Astrocyte (in vitro differentiated cells and primary cell): ENCODE results near the gene ZFYVE16. TPM values are rescaled to one million over a fixed set of nuclear protein-coding genes. Genes with fewer than 3 reads are reported as not detected.

ENCODE experiments used
- DNase-seq: peaks from one replicate; pipeline ENCODE4 v3.0.0-alpha.2; 2010; ENCODE audit warnings: low read depth
- FAIRE-seq: peaks from 2 replicates; lab custom pipeline; 2011; peaks lifted over from hg19 to GRCh38; lab: Jason Lieb, UNC
- H2AFZ ChIP-seq: 2 replicates; pipeline ENCODE4 v1.6.0; 2012; ENCODE audit warnings: low read depth, low read length, inconsistent platforms
- H3K27ac ChIP-seq: 2 replicates; pipeline ENCODE4 v1.5.1; 2011; ENCODE audit warnings: low read depth, low read length, inconsistent platforms
- H3K27me3 ChIP-seq: 2 replicates; pipeline ENCODE4 v1.6.0; 2011; ENCODE audit warnings: low read length, inconsistent platforms; ENCODE audit not compliant: insufficient read depth
- H3K36me3 ChIP-seq: 2 replicates; pipeline ENCODE4 v1.5.1; 2011; ENCODE audit warnings: low read length, inconsistent platforms; ENCODE audit not compliant: insufficient read depth
- H3K4me1 ChIP-seq: 2 replicates; pipeline ENCODE4 v1.5.1; 2011; ENCODE audit warnings: low read length, inconsistent platforms; ENCODE audit not compliant: insufficient read depth
- H3K4me2 ChIP-seq: 2 replicates; pipeline ENCODE4 v1.6.0; 2012; ENCODE audit warnings: low read length, inconsistent platforms
- H3K4me3 ChIP-seq: 2 replicates; pipeline ENCODE4 v1.5.1; 2011; ENCODE audit warnings: low read depth, mild to moderate bottlenecking, low read length, inconsistent platforms; ENCODE audit not compliant: insufficient read depth
- H3K79me2 ChIP-seq: 2 replicates; pipeline ENCODE4 v1.6.0; 2012; ENCODE audit warnings: mild to moderate bottlenecking, low read length, inconsistent platforms; ENCODE audit not compliant: insufficient read depth
- H3K9ac ChIP-seq: 2 replicates; pipeline ENCODE4 v1.6.0; 2012; ENCODE audit warnings: mild to moderate bottlenecking, low read length, inconsistent platforms
- H3K9me3 ChIP-seq: 2 replicates; pipeline ENCODE4 v1.5.1; 2012; ENCODE audit warnings: low read depth, mild to moderate bottlenecking, low read length, inconsistent platforms; ENCODE audit not compliant: insufficient read depth
- H4K20me1 ChIP-seq: 2 replicates; pipeline ENCODE4 v1.6.0; 2012; ENCODE audit warnings: low read length, inconsistent platforms; ENCODE audit not compliant: insufficient read depth
- H3K27ac Mint-ChIP-seq: one replicate; pipeline ENCODE4 v1.8.0; 2021; ENCODE audit warnings: mild to moderate bottlenecking, mixed read lengths; ENCODE audit not compliant: unreplicated experiment
- H3K27me3 Mint-ChIP-seq: one replicate; pipeline ENCODE4 v1.8.0; 2021; ENCODE audit warnings: low read depth, mixed read lengths; ENCODE audit not compliant: unreplicated experiment
- H3K36me3 Mint-ChIP-seq: one replicate; pipeline ENCODE4 v1.8.0; 2021; ENCODE audit warnings: low read depth, mixed read lengths; ENCODE audit not compliant: unreplicated experiment
- H3K4me1 Mint-ChIP-seq: one replicate; pipeline ENCODE4 v1.8.0; 2021; ENCODE audit warnings: low read depth, mixed read lengths; ENCODE audit not compliant: unreplicated experiment
- H3K4me3 Mint-ChIP-seq: one replicate; pipeline ENCODE4 v1.8.0; 2021; ENCODE audit warnings: mild to moderate bottlenecking, moderate library complexity, mixed read lengths; ENCODE audit not compliant: unreplicated experiment
- H3K9me3 Mint-ChIP-seq: one replicate; pipeline ENCODE4 v1.8.0; 2021; ENCODE audit warnings: mild to moderate bottlenecking, mixed read lengths; ENCODE audit not compliant: unreplicated experiment
- CTCF ChIP-seq: IDR thresholded peaks from 2 replicates; pipeline ENCODE4 v1.5.1; 2011; ENCODE audit warnings: low read depth, mild to moderate bottlenecking, inconsistent platforms, low read length, moderate library complexity; ENCODE audit not compliant: insufficient read depth
- EZH2 ChIP-seq: IDR thresholded peaks from 2 replicates; pipeline ENCODE4 v1.6.1; 2012; ENCODE audit warnings: mild to moderate bottlenecking, low read length, inconsistent platforms; ENCODE audit not compliant: insufficient read depth
- total RNA-seq: library from RNA; stranded (reverse); gene quantifications from 2 replicates; pipeline ENCODE4 v1.2.1, GENCODE V29; 2021

The ZFYVE16 gene
- total RNA-seq, 1 donor from 2014 or later: 48.5 TPM

GRCh38 chr5:80435476-80435875, 27.6 kb downstream of the ZFYVE16 start:
- Histone ChIP-seq H3K27me3 (no peaks in the 10 kb centered on the region), H3K9me3 (no peaks in the 10 kb centered on the region), H2AFZ (no peak overlapping the region), H4K20me1 (peaks cover 7% of the 10 kb centered on the region), H3K27ac (no peak overlapping the region), H3K79me2 (no peaks in the 10 kb centered on the region), H3K4me3 (no peak overlapping the region), H3K9ac (no peak overlapping the region), H3K4me1 (no peaks in the 10 kb centered on the region), H3K4me2 (no peak overlapping the region), H3K36me3 (peaks cover 16% of the 10 kb centered on the region)
- H3K4me3 Mint-ChIP-seq: no peak overlapping the region
- no peak for FAIRE-seq
- no peaks in the 10 kb centered on the region for H3K27me3 Mint-ChIP-seq
- H3K27ac Mint-ChIP-seq: no peak overlapping the region
- no peaks in the 10 kb centered on the region for H3K4me1 Mint-ChIP-seq
- H3K9me3 Mint-ChIP-seq: peaks cover 2% of the 10 kb centered on the region
- H3K36me3 Mint-ChIP-seq: peaks cover 14% of the 10 kb centered on the region
- no peak for TF ChIP-seq EZH2
- no peak for TF ChIP-seq CTCF
- no peak for DNase-seq

- Histone ChIP-seq H3K9me3 (no peaks in the 10 kb centered on the region), H3K27me3 (no peaks in the 10 kb centered on the region), H3K36me3 (peaks cover 16% of the 10 kb centered on the region), H3K4me2 (no peak overlapping the region), H3K79me2 (no peaks in the 10 kb centered on the region), H3K4me1 (no peaks in the 10 kb centered on the region), H2AFZ (no peak overlapping the region), H3K27ac (no peak overlapping the region), H3K4me3 (no peak overlapping the region), H4K20me1 (peaks cover 10% of the 10 kb centered on the region), H3K9ac (no peak overlapping the region)
- Mint-ChIP-seq H3K36me3 (peaks cover 13% of the 10 kb centered on the region), H3K4me1 (no peaks in the 10 kb centered on the region), H3K27ac (no peak overlapping the region), H3K4me3 (no peak overlapping the region), H3K9me3 (peaks cover 2% of the 10 kb centered on the region), H3K27me3 (no peaks in the 10 kb centered on the region)
- TF ChIP-seq EZH2 (no peak), CTCF (no peak)
- no peak for FAIRE-seq
- DNase-seq: no peak
Observed at GRCh38 chr5:80437326-80437725, 29.5 kb downstream of the ZFYVE16 start.

- DNase-seq: no peak
- FAIRE-seq: no peak
- no peak for TF ChIP-seq CTCF
- Histone ChIP-seq H3K27me3 (no peaks in the 10 kb centered on the region), H4K20me1 (peaks cover 10% of the 10 kb centered on the region), H3K36me3 (peaks cover 20% of the 10 kb centered on the region), H3K9ac (no peak overlapping the region), H3K4me1 (no peaks in the 10 kb centered on the region), H3K9me3 (no peaks in the 10 kb centered on the region), H3K4me2 (no peak overlapping the region), H2AFZ (no peak overlapping the region), H3K27ac (no peak overlapping the region), H3K4me3 (no peak overlapping the region), H3K79me2 (no peaks in the 10 kb centered on the region)
- Mint-ChIP-seq H3K9me3 (peaks cover 2% of the 10 kb centered on the region), H3K4me3 (no peak overlapping the region), H3K27ac (no peak overlapping the region), H3K4me1 (no peaks in the 10 kb centered on the region), H3K27me3 (no peaks in the 10 kb centered on the region), H3K36me3 (peaks cover 16% of the 10 kb centered on the region)
Observed at GRCh38 chr5:80438739-80439138, 30.9 kb downstream of the ZFYVE16 start.
